DOHH2 (cell line): ENCODE data around the gene DERL3.

Source experiments
- EZH2phosphoT487 ChIP-seq: fragments of 200-600 bp; sonication (generic); IDR thresholded peaks from 2 replicates; pipeline ENCODE4 v1.6.1; 2017; ENCODE audit warnings: borderline replicate concordance, mild to moderate bottlenecking, antibody characterized with exemption, low read length, moderate library complexity, mixed read lengths
- TF ChIP-seq, protein P1 (sequence below): fragments of 200-600 bp; sonication (generic); IDR thresholded peaks from one replicate; pipeline ENCODE4 v1.5.1; 2014; ENCODE audit warnings: antibody characterized with exemption, mild to moderate bottlenecking, low read depth, low read length; ENCODE audit not compliant: poor library complexity, severe bottlenecking

GRCh38 chr22:23842599-23842998 lies 3.8 kb upstream of the DERL3 start:
- TF ChIP-seq, protein P1, sequence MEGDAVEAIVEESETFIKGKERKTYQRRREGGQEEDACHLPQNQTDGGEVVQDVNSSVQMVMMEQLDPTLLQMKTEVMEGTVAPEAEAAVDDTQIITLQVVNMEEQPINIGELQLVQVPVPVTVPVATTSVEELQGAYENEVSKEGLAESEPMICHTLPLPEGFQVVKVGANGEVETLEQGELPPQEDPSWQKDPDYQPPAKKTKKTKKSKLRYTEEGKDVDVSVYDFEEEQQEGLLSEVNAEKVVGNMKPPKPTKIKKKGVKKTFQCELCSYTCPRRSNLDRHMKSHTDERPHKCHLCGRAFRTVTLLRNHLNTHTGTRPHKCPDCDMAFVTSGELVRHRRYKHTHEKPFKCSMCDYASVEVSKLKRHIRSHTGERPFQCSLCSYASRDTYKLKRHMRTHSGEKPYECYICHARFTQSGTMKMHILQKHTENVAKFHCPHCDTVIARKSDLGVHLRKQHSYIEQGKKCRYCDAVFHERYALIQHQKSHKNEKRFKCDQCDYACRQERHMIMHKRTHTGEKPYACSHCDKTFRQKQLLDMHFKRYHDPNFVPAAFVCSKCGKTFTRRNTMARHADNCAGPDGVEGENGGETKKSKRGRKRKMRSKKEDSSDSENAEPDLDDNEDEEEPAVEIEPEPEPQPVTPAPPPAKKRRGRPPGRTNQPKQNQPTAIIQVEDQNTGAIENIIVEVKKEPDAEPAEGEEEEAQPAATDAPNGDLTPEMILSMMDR, result peak; percentile 33
- no peak for TF ChIP-seq EZH2phosphoT487
